Measurements from ENCODE around the gene PADI4. TPM values are rescaled to one million over a fixed set of nuclear protein-coding genes. Genes with fewer than 3 reads are reported as not detected.

PADI4 gene
- total and polyA plus RNA-seq, 4 donors: 0.32 to 6.1 (median 0.90) TPM

GRCh38 chr1:17338706-17339493, 30.9 kb downstream of the PADI4 start:
- H3K9me3 ChIP-seq (ENCODE audit: control insufficient read depth in 4 of 4, low read length in 3 of 4): no peaks in the 10 kb centered on the region
- no peak for DNase-seq (ENCODE audit: low spot score)
- TF ChIP-seq MAX (IDR thresholded peaks at IDR 0.05): no peak
- TF ChIP-seq HNF4A (conservative IDR thresholded peaks at IDR 0.05): no peak
- TF ChIP-seq NR2F2 (IDR thresholded peaks at IDR 0.05): no peak
- TF ChIP-seq, protein P1, sequence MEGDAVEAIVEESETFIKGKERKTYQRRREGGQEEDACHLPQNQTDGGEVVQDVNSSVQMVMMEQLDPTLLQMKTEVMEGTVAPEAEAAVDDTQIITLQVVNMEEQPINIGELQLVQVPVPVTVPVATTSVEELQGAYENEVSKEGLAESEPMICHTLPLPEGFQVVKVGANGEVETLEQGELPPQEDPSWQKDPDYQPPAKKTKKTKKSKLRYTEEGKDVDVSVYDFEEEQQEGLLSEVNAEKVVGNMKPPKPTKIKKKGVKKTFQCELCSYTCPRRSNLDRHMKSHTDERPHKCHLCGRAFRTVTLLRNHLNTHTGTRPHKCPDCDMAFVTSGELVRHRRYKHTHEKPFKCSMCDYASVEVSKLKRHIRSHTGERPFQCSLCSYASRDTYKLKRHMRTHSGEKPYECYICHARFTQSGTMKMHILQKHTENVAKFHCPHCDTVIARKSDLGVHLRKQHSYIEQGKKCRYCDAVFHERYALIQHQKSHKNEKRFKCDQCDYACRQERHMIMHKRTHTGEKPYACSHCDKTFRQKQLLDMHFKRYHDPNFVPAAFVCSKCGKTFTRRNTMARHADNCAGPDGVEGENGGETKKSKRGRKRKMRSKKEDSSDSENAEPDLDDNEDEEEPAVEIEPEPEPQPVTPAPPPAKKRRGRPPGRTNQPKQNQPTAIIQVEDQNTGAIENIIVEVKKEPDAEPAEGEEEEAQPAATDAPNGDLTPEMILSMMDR (IDR thresholded peaks at IDR 0.05; ENCODE audit: low read depth, low read length, missing input control): no peak
- TF ChIP-seq YY1 (IDR thresholded peaks at IDR 0.05): no peak
- TF ChIP-seq EGR1 (IDR thresholded peaks at IDR 0.05; ENCODE audit: low read depth in 2 of 2): no peak
- no peak for TF ChIP-seq ZBTB33 (IDR thresholded peaks at IDR 0.05)
- TF ChIP-seq FOXA1 (IDR thresholded peaks at IDR 0.05): no peak
- TF ChIP-seq, protein P2, sequence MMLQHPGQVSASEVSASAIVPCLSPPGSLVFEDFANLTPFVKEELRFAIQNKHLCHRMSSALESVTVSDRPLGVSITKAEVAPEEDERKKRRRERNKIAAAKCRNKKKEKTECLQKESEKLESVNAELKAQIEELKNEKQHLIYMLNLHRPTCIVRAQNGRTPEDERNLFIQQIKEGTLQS (IDR thresholded peaks at IDR 0.05): no peak
- TF ChIP-seq REST (IDR thresholded peaks at IDR 0.05): no peak
- no peak for TF ChIP-seq FOXA2 (IDR thresholded peaks at IDR 0.05)
- TF ChIP-seq JUND (IDR thresholded peaks at IDR 0.05): no peak
- TF ChIP-seq RAD21 (IDR thresholded peaks at IDR 0.05): no peak
- TF ChIP-seq GABPA (IDR thresholded peaks at IDR 0.05 in 1 of 2, conservative IDR thresholded peaks at IDR 0.05 in 1 of 2): no peak
- no peak for TF ChIP-seq SP1 (IDR thresholded peaks at IDR 0.05)
- no peak for TF ChIP-seq RXRA (IDR thresholded peaks at IDR 0.05)
- peaks cover 0 to 4% (median 0%) of the 10 kb centered on the region in 4 donors for H3K27me3 ChIP-seq (ENCODE audit: control insufficient read depth in 4 of 4, insufficient read depth in 4 of 4, low read length in 3 of 4)
- no peak overlapping the region for H3K4me3 ChIP-seq (ENCODE audit: low read depth in 1 of 3, low read length in 3 of 3)
- 73% methylated on average over 15 of the region's 15 CpGs for WGBS
- no peaks in the 10 kb centered on the region for H3K4me1 ChIP-seq (ENCODE audit: control insufficient read depth in 4 of 4, insufficient read depth in 4 of 4, low read length in 3 of 4)
- no peak overlapping the region for H3K27ac ChIP-seq (ENCODE audit: low read depth in 1 of 2, low read length in 2 of 2)
- no peaks in the 10 kb centered on the region for H3K36me3 ChIP-seq (ENCODE audit: control insufficient read depth in 4 of 4, insufficient read depth in 3 of 4, low read depth in 1 of 4, low read length in 3 of 4)
- H3K9ac ChIP-seq (ENCODE audit: low read depth in 1 of 2, low read length in 2 of 2): no peak overlapping the region
